HG03103 (cell line): Measurements from ENCODE around the gene IFNGR1.
"Not testable (repeated sequence)": the region's sequence is repeated elsewhere in the genome, so short reads cannot be mapped to it uniquely, and the experiment has no call there.

Experiments
- ATAC-seq: cut with Tn5 transposase; IDR thresholded peaks from one replicate; pipeline ENCODE4 v1.9.1; 2021; ENCODE audit warnings: low read depth; ENCODE audit not compliant: unreplicated experiment

Gene IFNGR1

GRCh38 chr6:137236581-137237355, 17.6 kb upstream of the IFNGR1 start:
- ATAC-seq: no peak

- ATAC-seq: no peak
Observed at GRCh38 chr6:137235686-137236085, 16.5 kb upstream of the IFNGR1 start.

GRCh38 chr6:137233911-137234863, 15.0 kb upstream of the IFNGR1 start:
- peak; percentile 66 for ATAC-seq

- ATAC-seq: no peak
Observed at GRCh38 chr6:137231895-137232294, 12.7 kb upstream of the IFNGR1 start.

- no peak for ATAC-seq
Observed at GRCh38 chr6:137230956-137231555, 11.9 kb upstream of the IFNGR1 start.

GRCh38 chr6:137230547-137230946, 11.4 kb upstream of the IFNGR1 start:
- no peak for ATAC-seq

GRCh38 chr6:137229075-137229759, 10.0 kb upstream of the IFNGR1 start:
- no peak for ATAC-seq

GRCh38 chr6:137227871-137228302, 8.7 kb upstream of the IFNGR1 start:
- ATAC-seq: no peak

- no peak for ATAC-seq
Observed at GRCh38 chr6:137226697-137227096, 7.5 kb upstream of the IFNGR1 start.

GRCh38 chr6:137224799-137225198, 5.6 kb upstream of the IFNGR1 start:
- ATAC-seq: peak; percentile 55

GRCh38 chr6:137223370-137224131, 4.4 kb upstream of the IFNGR1 start:
- no peak for ATAC-seq

- no peak for ATAC-seq
Observed at GRCh38 chr6:137222381-137222780, 3.2 kb upstream of the IFNGR1 start.

- ATAC-seq: peak; percentile 3
Observed at GRCh38 chr6:137219664-137220252, 573 bp upstream of the IFNGR1 start.

GRCh38 chr6:137218473-137218916, 690 bp downstream of the IFNGR1 start:
- ATAC-seq: no peak

- no peak for ATAC-seq
Observed at GRCh38 chr6:137217801-137218472, 1.2 kb downstream of the IFNGR1 start.

GRCh38 chr6:137216875-137217553, 2.2 kb downstream of the IFNGR1 start:
- ATAC-seq: no peak

GRCh38 chr6:137216106-137216505, 3.1 kb downstream of the IFNGR1 start:
- no peak for ATAC-seq

GRCh38 chr6:137215630-137216029, 3.6 kb downstream of the IFNGR1 start:
- not testable (repeated sequence) for ATAC-seq
